Stimulated activated CD4-positive, alpha-beta T cell treated with anti-CD3 and anti-CD28 coated beads, Interleukin-1b, Interleukin-23, amount 100 ng/mL, for 48 hours (primary cell): ENCODE results near the gene RHOXF2.
A peak's percentile ranks its signal among the peaks of the same experiment; 100 is the strongest.

ENCODE experiments used
- DNase-seq: peaks from one replicate; pipeline ENCODE4 v3.0.0-alpha.2; 2020

RHOXF2 gene

DNA sequence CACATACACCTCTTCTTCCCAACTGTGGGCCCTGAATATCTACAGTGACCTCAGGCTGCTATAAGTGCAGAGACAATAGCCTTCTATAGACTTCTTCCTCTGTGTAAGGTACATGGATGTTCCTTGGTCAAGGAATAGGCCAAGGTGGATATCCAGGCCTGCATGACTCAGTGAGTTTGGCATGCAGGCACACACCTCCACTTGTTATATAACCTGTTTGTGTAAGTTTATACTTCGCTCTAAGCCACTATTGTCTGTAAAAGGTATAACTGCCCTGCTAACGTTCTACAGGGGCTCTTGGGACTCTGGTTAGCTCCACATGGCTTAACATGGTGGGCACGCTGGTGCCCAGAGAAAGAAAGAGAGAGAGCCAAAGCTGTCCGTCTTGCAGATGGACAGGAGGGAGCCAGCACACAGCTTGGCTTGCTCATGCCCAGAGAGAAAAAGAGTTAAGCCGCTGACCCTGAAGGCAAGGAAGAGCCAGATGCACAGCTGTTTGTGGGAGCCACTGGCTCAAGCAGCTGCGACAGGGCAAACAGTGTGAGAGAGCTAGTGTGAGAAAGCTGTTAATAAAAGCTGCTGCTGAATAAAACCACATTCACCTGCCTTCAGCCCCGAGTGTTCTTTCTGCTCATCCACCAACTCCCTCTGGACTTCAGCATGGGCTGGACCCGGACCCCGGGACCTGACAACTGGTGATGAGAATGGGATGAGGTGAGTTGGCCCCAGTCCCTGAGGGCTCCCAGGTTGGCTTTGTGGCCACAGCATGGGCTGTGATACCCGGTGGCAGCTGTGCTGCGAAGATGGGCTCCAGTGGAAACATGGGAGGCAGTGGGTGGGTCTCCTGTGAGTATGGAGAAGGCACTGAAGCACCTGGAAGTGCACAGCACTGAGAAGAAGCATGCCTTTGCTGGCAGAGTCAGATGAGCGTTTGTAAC is 47.7 kb downstream of the RHOXF2 start:
- no peak for DNase-seq

DNA sequence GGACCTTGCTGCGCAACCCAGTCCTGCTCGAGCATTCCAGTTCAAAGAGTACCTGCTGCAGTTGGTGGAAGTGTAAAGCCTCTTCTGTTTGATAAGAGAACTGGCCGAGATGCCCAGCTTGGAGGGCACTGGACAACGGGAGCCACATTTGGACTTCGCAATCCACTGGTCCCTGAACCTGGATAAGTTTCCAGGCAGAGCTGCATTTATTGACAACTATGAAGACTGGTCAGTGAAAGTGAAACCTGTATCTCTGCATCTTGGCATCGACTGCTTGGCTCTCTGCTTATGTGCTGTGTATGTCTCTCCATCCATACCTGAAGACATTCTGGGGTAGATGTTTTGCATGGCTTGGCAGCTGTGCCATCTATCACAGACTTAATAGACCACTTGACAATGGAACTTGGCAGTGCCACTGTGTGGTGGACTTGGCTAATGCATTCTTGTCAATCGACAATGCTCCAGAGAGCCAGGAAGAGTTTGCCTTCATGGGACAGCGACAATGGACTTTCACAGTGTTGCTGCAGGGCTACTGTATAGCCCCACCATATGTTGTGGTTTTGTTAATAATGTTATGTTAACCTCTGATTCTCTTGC is 48.7 kb downstream of the RHOXF2 start:
- DNase-seq = no peak

DNA sequence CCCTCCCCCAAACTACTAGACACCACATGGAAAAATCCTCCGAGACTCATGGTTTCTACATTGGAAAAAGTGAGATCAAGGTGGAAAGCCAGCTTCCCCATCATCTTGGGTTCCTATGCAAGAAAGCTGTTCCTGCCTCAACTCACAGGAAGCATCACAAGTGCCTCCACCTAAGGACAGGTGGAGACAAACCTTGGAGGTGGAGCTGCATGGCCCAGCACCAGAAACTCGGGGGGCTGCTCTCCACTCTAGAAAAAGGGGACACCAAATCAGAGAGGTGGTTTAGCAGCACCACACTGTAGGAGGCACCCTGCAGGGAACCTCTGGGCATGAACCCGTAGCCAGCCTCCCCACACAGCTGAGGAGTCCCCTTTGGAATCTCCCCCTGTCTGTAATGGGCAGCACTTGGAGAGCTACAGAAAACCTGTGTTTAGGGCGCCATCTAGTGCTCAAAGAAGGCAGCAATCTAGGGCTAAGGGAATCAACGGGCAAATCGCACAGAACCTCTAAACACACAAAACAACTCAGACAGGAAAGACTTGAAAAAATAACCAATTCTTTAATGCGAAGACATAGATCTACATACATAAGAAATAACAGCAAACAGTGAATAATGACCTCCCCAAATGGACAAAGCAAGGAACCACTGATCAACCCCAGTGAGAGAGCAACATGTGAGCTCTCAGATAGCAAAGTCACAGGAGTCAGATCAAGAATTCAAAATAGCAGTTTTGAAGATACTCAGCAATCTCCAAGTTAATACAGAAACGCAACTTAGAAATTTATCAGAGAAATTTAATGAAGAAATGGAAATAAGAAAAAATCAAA is 55.2 kb downstream of the RHOXF2 start:
- peak; percentile 35 for DNase-seq
